Keratinocyte (primary cell): ENCODE data around the gene NAA35.

Source experiments
- EZH2 ChIP-seq: IDR thresholded peaks from one replicate; pipeline ENCODE4 v1.6.1; 2012; ENCODE audit warnings: inconsistent platforms, mild to moderate bottlenecking, low read length, moderate library complexity
- TF ChIP-seq, protein P1 (sequence below), 3 experiments: IDR thresholded peaks in 1 of 3; conservative IDR thresholded peaks in 1 of 3; optimal IDR thresholded peaks in 1 of 3; 2 replicates in 2 of 3; 3 replicates in 1 of 3; pipeline versions ENCODE3 to v1.5.1; 2011; ENCODE audit warnings: low read length in 3 of 3, mild to moderate bottlenecking in 3 of 3, moderate library complexity in 2 of 3, control low read depth in 1 of 3, inconsistent platforms in 1 of 3; ENCODE audit not compliant: insufficient read depth in 2 of 3; ENCODE audit errors: extremely low read depth in 1 of 3

DNA sequence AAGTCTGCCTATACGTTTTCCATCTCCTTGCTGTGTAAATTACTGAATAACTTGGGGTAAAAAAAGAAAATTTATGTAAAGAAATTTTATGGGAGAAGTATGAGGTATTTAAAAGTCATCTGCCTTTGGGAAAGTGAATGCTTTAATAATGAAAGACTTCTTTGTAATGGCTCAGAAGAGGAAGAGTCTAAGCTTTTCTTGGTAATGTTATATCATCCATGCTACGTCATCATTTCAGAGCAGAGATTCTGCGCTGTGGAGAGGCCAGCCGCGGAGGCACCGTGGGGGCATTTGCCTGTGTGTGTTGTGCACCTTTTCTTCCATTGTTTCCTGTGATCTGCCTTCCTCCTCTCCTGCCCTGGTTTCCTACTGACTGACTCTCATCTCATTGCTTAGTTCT is 80.2 kb downstream of the NAA35 start:
- TF ChIP-seq, protein P1, sequence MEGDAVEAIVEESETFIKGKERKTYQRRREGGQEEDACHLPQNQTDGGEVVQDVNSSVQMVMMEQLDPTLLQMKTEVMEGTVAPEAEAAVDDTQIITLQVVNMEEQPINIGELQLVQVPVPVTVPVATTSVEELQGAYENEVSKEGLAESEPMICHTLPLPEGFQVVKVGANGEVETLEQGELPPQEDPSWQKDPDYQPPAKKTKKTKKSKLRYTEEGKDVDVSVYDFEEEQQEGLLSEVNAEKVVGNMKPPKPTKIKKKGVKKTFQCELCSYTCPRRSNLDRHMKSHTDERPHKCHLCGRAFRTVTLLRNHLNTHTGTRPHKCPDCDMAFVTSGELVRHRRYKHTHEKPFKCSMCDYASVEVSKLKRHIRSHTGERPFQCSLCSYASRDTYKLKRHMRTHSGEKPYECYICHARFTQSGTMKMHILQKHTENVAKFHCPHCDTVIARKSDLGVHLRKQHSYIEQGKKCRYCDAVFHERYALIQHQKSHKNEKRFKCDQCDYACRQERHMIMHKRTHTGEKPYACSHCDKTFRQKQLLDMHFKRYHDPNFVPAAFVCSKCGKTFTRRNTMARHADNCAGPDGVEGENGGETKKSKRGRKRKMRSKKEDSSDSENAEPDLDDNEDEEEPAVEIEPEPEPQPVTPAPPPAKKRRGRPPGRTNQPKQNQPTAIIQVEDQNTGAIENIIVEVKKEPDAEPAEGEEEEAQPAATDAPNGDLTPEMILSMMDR (optimal IDR thresholded peaks at IDR 0.05 in 1 of 3, IDR thresholded peaks at IDR 0.05 in 1 of 3, conservative IDR thresholded peaks at IDR 0.05 in 1 of 3; ENCODE audit: extremely low read depth in 1 of 3, insufficient read depth in 2 of 3, low read length in 3 of 3): no peak
- TF ChIP-seq EZH2: no peak
